Femur (tissue), 1 donor: ENCODE results near the gene PLA1A.
"Not testable (repeated sequence)": the region's sequence is repeated elsewhere in the genome, so short reads cannot be mapped to it uniquely, and the experiment has no call there.

Experiments
- DNase-seq: peaks from one replicate; pipeline ENCODE4 v3.0.0-alpha.2; 2017

Gene PLA1A

DNA sequence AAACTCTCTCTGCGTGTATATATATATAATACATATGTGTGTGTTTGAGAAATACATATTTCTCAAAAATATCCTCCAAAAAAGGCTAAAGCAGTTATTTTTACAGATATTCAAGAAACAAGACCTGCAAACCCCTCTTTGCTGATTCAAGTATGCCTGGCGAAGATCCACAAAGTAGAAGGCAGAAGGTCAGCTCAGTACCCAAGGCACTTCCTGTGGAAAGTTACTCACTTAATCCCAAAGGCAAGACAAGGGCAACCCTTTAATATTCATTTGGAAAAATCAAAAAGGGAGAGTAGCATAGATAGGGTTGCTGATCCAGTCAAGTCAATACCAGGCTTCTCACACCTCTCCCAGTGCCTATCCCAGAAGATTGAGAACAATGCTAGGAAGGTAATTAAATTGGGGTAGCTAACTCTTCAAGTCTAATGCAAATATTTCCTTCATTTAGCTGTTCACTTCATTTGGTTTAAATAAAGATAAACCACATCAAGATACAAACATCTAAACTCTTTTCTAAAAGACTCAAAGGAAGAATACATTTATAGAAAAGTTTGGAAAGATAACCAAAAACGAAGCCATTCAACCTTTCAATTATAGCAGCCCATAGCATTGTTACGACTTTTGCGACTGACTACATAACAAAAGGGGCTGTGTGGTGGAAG lies 72.4 kb downstream of the PLA1A start:
- DNase-seq: no peak

DNA sequence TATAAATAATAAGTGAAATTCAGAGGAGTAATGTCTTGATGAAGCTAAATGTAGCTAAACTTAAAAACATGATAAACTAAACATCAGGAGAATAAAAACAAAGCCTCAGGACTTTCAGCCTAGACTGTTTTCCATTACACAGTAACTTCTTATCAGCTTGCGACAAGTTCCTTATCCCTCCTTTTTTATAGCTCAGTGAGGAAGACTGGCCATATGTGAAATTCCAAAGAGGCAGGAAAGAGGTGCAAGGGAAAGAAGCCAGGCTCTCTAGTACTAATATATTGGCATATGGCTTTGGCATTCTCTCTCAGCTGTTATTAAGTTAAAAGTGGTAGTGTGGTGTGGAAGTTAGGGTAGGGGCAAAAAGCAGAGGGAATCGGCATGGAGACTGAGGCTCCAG lies 75.1 kb downstream of the PLA1A start:
- no peak for DNase-seq

DNA sequence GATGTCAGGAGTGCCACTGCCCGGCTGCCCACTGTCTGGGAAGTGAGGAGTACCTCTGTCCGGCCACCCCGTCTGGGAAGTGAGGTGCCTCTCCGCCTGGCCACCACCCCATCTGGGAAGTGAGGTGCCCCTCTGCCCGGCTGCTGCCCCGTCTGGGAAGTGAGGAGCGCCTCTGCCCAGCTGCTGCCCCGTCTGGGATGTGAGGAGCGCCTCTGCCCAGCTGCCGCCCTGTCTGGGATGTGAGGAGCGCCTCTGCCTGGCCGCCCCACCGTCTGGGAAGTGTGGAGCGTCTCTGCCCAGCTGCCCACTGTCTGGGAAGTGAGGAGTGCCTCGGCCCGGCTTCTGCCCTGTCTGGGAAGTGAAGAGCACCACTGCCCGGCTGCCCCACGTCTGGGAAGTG lies 76.2 kb downstream of the PLA1A start:
- DNase-seq: no peak

DNA sequence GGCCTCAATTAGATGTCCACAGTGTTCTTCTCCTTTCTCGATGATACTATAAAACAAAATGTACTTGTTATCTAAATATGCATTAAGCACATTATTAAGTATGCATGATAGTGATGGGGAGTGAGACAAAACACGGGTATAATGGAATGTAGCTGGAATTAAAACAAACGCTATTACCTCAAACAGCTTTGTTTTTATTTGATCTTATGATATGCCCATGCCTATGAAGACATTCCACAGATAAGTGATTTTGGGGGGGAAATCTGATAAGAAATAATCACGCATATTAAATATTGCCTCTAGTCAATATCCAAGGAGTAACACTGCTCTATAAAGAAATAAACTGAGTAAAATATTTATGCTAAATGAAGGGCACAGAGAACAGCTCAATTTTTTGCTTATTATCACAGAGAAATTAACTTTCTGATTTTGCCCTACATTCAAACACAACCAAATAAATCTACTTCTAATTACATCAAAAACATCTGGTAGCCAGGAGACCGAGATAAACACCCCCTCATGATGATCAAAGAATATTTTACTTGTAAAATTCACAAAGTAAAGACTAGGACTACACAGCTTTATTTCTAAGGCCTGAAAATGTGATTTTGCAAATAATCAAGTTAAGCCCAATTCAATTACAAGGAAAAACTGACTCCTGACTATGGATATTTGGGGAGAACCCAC lies 77.6 kb downstream of the PLA1A start:
- no peak for DNase-seq

DNA sequence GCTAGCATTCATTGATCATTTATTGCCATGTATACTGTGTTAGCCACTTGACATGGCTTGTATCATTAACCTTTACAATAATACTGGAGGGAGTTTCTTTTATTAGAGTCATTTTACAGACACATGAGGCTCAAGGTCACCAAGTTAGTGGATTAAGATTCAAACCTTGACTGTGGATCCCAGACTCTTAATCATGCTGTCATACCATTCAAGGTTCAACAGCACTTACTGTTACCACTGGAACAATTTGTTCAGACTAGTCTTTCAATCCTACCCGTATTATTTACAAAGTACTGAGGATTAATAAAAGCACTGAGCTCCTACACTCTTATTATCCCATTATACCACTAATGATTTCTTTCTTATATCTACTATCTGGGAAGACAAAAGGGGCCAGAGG lies 78.3 kb downstream of the PLA1A start:
- no peak for DNase-seq

DNA sequence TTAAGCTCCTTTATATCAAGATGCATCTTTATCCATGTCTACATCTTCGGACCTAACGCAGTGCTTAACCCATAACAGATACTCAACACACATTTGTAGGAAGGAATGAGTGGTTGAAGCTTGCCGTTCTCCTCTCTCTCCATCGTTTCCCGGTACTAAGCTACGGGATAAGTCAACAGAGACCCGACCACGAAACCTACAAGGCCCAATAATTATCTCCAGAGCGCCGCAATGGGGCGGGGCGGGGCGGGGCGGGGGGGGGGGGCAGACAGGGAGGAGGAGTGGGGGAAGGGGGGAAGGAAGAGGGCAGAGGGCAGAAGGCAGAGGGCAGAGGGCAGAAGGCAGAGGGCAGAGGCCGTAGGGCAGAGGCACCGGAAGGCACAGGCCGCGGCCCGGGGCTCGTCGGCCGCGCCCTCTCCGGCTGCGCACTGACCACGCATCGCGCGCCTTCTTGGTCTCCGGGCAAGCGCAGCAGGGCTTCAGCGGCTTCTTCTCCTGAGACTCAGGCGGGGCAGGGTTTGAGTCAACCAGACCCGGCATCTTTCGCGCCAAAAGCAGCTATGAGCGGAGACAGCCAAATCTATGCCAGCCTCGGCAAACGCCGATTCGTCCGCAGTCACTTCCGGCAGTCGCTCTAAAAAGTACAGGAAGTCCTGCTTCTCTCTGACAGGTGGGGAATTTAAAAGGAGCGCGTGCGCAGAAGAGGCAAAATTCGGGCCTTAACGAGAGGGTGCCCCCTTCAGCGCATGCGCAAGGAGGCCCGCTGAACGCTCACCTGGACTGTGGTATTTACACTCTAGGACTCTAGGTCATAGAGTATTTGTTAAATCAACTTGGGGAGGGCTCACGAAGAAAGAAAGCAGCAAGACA lies 79.3 kb downstream of the PLA1A start, which contains the start of gene COX17:
Gene COX17, minus strand, starts transcription at position 636 of the 870 bp plus-strand sequence. Its CDS starts 96 bp downstream, at position 540.
- peak; percentile 96 for DNase-seq

DNA sequence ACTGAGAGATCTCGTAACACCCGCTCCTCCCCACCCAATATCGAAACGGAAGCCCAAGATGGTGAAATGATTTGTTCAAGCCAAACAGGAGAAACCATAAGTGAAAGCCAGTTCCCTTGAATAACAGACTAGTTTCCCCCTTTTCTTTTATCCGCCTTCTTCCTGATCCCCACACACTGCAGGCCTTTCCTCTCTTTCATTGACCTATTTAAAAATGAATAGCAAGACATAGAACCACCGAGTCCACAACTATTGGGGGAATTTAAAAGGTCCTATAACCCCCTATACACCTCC lies 79.9 kb downstream of the PLA1A start:
- no peak for DNase-seq

DNA sequence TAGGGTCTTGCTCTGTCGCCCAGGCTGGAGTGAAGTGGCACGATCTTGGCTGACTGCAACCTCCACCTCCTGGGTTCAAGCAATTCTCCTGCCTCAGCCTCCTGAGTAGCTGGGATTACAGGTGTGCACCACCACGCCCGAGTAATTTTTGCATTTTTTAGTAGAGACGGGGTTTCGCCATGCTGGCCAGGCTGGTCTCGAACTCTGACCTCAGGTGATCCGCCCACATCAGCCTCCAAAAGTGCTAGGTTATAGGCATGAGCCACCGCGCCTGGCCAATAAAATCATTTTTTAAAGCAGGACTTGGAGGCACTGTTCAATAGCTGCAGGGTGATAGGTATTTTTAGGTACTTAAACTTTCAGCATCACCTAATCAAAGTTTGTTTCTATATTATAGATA lies 80.5 kb downstream of the PLA1A start:
- DNase-seq: not testable (repeated sequence)
